DND-41 (cell line): Measurements from ENCODE around the gene DAG1.

Source experiments
- CTCF ChIP-seq: IDR thresholded peaks from 2 replicates; pipeline ENCODE4 v1.5.1; 2012; ENCODE audit warnings: borderline replicate concordance, low read length, moderate library complexity, mild to moderate bottlenecking; ENCODE audit not compliant: poor library complexity, severe bottlenecking; ENCODE audit errors: extremely low read depth
- EZH2 ChIP-seq: IDR thresholded peaks from 3 replicates; pipeline ENCODE4 v1.6.1; 2012; ENCODE audit warnings: borderline replicate concordance, low read depth, mild to moderate bottlenecking, moderate library complexity, low read length, inconsistent platforms; ENCODE audit not compliant: severe bottlenecking

GRCh38 chr3:49536875-49537533 lies 66.9 kb downstream of the DAG1 start:
- TF ChIP-seq EZH2: no peak
- no peak for TF ChIP-seq CTCF
